ENCODE measurements around the gene OTOA. TPM values are rescaled to one million over a fixed set of nuclear protein-coding genes. Genes with fewer than 3 reads are reported as not detected.
"Not testable (repeated sequence)": the region's sequence is repeated elsewhere in the genome, so short reads cannot be mapped to it uniquely, and the experiment has no call there.

The OTOA gene
- total RNA-seq, 4 donors from 2014 or later, result 0.40 TPM; not detected in 3

GRCh38 chr16:21790506-21790905, 126.7 kb downstream of the OTOA start:
- not testable (repeated sequence) for H3K27me3 ChIP-seq; H3K9me3 ChIP-seq; H3K27ac ChIP-seq; H3K36me3 ChIP-seq; H3K4me3 ChIP-seq; DNase-seq (ENCODE audit: low spot score in 2 of 2); H3K4me1 ChIP-seq
- no CpG with 5 or more reads among the region's 1 CpG for WGBS

GRCh38 chr16:21793310-21793709, 129.5 kb downstream of the OTOA start:
- WGBS, result no CpG with 5 or more reads among the region's 3 CpGs
- H3K4me3 ChIP-seq; H3K9me3 ChIP-seq; H3K36me3 ChIP-seq; H3K27ac ChIP-seq; H3K4me1 ChIP-seq; DNase-seq (ENCODE audit: low spot score in 2 of 2); H3K27me3 ChIP-seq: not testable (repeated sequence)

GRCh38 chr16:21798601-21799000, 134.8 kb downstream of the OTOA start:
- not testable (repeated sequence) for H3K27me3 ChIP-seq; H3K27ac ChIP-seq; DNase-seq (ENCODE audit: low spot score in 2 of 2); H3K36me3 ChIP-seq; H3K4me3 ChIP-seq; H3K9me3 ChIP-seq; H3K4me1 ChIP-seq
- WGBS, result no CpG with 5 or more reads among the region's 3 CpGs

GRCh38 chr16:21801538-21802374, 138.0 kb downstream of the OTOA start:
- TF ChIP-seq CTCF (IDR thresholded peaks at IDR 0.05), result peak in 1 of 2 donors; percentile 40
- not testable (repeated sequence) for H3K9me3 ChIP-seq; DNase-seq (ENCODE audit: low spot score in 2 of 2); H3K4me1 ChIP-seq; H3K4me3 ChIP-seq; H3K36me3 ChIP-seq; H3K27ac ChIP-seq; H3K27me3 ChIP-seq
- 68% methylated on average over 12 of the region's 13 CpGs for WGBS

DNA sequence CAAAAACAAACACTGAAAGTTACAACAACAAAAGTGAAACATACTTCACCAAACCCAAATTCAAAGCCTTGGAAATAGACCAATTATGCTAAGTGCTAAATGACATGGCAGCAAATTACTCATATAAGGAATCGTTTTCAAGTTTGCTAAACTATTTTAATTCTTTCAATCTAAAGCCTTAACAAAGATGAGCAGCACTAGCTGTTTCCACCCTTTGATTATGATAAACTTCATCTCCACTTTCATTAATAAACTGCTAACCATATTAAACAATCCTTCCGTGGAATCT, 138.6 kb downstream of the OTOA start:
- not testable (repeated sequence) for DNase-seq (ENCODE audit: low spot score in 2 of 2); H3K27me3 ChIP-seq; H3K4me3 ChIP-seq; H3K9me3 ChIP-seq; H3K27ac ChIP-seq; H3K36me3 ChIP-seq; H3K4me1 ChIP-seq
- 44% methylated on average over 2 of the region's 2 CpGs for WGBS

Other genes starting within 250 kb of the OTOA start
- 100 to 1,000 TPM in 1 of 4 donors, 10 to 100 TPM in 3; 76.3 to 105 (median 85.7) TPM for gene METTL9, start 64.4 kb upstream of the OTOA start, total RNA-seq
- gene IGSF6, start 11.4 kb upstream of the OTOA start, total RNA-seq, result 1 to 10 TPM; 1.0 to 4.3 (median 1.3) TPM
- gene NPIPB4, start 193.8 kb downstream of the OTOA start, total RNA-seq, result 100 to 1,000 TPM in 2 of 4 donors, 10 to 100 TPM in 2; 49.5 to 289 (median 118) TPM